ENCODE data around the gene OR10Z1. TPM values are rescaled to one million over a fixed set of nuclear protein-coding genes. Genes with fewer than 3 reads are reported as not detected.

The OR10Z1 gene
- total RNA-seq, 4 donors from 2014 or later, result not detected

DNA sequence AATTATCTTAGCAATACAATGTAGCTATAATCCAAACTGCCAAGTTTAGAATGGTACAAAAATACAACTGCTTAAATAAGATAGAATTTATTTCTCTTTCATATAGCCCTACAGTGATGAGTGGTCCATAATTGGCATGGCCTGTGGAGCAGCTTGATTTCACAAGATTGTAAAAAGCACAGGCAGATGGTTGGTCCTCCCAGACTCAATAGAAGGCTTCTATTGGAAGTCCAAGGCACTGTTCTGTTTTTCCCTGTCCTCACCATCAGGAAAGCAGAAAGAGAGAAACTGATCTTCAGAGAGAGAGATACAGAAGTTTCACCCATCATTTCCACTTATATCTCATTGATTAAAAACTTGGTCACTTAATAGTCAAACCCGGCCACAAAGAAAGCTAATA is 32.8 kb upstream of the OR10Z1 start:
- no peak for DNase-seq
- intact Hi-C loops (cut with DNase I; ENCODE audit: low total_unique reads), result no loop called here
- TF ChIP-seq, protein P1, sequence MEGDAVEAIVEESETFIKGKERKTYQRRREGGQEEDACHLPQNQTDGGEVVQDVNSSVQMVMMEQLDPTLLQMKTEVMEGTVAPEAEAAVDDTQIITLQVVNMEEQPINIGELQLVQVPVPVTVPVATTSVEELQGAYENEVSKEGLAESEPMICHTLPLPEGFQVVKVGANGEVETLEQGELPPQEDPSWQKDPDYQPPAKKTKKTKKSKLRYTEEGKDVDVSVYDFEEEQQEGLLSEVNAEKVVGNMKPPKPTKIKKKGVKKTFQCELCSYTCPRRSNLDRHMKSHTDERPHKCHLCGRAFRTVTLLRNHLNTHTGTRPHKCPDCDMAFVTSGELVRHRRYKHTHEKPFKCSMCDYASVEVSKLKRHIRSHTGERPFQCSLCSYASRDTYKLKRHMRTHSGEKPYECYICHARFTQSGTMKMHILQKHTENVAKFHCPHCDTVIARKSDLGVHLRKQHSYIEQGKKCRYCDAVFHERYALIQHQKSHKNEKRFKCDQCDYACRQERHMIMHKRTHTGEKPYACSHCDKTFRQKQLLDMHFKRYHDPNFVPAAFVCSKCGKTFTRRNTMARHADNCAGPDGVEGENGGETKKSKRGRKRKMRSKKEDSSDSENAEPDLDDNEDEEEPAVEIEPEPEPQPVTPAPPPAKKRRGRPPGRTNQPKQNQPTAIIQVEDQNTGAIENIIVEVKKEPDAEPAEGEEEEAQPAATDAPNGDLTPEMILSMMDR (IDR thresholded peaks at IDR 0.05), result no peak
- TF ChIP-seq POLR2A (IDR thresholded peaks at IDR 0.05), result no peak
- no peaks in the 10 kb centered on the region for H3K4me1 ChIP-seq
- no peak overlapping the region for H3K4me3 ChIP-seq
- no peaks in the 10 kb centered on the region for H3K36me3 ChIP-seq
- H3K9me3 ChIP-seq, result no peaks in the 10 kb centered on the region
- H3K27ac ChIP-seq, result no peak overlapping the region
- H3K27me3 ChIP-seq, result no peaks in the 10 kb centered on the region

DNA sequence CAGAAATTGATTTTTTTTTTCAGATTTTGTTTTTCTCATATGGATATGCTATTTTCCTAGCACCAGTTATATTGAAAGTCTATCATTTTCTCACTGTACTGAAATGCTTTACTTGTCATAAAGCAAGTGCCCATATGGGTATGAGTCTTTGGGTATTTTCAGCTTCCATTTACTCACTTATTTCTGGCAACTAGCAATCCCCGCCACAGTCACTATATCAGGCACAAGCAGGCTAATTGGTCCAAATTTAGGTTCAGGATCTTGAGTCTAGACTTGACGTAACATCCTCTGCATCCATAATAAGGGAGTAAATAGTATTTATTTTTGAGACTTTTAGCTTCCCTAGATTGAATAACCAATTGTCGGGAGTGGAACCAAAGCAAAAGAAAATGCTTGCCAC is 27.5 kb upstream of the OR10Z1 start:
- no peak for TF ChIP-seq POLR2A (IDR thresholded peaks at IDR 0.05)
- TF ChIP-seq, protein P1 (IDR thresholded peaks at IDR 0.05), result no peak
- Histone ChIP-seq H3K27me3 (no peaks in the 10 kb centered on the region), H3K27ac (no peak overlapping the region), H3K9me3 (no peaks in the 10 kb centered on the region), H3K4me3 (no peak overlapping the region), H3K4me1 (no peaks in the 10 kb centered on the region), H3K36me3 (no peaks in the 10 kb centered on the region)
- intact Hi-C loops (cut with DNase I; ENCODE audit: low total_unique reads), result no loop called here
- DNase-seq, result no peak

DNA sequence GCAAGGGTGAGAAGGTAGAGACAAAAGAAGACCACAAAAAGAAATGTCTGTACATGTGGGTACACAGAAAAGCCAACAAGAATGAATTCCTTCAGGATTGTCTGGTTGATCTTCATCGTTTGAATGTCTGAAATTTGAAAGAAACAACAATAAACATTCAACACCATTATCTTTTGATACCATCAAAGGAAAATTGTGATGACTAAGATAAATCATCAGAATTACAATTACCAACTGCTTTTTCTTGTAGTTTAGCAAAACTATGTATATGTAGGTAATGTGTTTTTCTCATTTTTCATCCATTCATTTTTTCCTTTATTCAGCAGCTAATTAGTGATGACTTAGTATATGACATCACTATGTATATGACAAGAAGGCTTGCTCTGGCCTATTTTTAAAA is 25.3 kb upstream of the OR10Z1 start, which contains the start of gene OR10X1:
Gene OR10X1 (minus strand): TSS at position 167 of the 400 bp plus-strand sequence. CDS start 0 bp downstream, at position 167.
- no peak for DNase-seq

DNA sequence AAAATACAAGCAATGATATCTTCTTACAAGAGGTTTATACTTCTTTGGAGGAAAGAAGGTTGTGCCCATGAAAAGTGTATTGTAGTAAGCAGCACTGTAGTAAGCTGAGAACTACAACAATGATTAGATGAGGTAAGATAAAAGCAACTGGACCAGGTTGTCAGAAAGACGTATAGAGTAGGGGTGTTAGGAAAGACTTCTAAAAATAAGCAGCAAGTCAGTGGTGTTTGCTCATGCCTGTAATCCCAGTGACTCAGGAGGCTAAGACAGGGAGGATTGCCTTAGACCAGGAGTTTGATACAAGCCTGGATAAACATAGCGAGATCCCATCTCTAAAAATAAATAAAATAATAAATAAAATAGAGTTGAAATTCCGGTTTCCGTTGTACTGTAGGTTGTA is 21.1 kb upstream of the OR10Z1 start:
- TF ChIP-seq, protein P1 (IDR thresholded peaks at IDR 0.05), result no peak
- no peak for TF ChIP-seq POLR2A (IDR thresholded peaks at IDR 0.05)
- Histone ChIP-seq H3K4me3 (no peak overlapping the region), H3K27me3 (no peaks in the 10 kb centered on the region), H3K9me3 (no peaks in the 10 kb centered on the region), H3K4me1 (no peaks in the 10 kb centered on the region), H3K27ac (no peak overlapping the region), H3K36me3 (no peaks in the 10 kb centered on the region)
- intact Hi-C loops (cut with DNase I; ENCODE audit: low total_unique reads), result no loop called here
- no peak for DNase-seq

More for the DNA sequence above, 25.3 kb upstream of the OR10Z1 start, which contains the start of gene OR10X1:
- intact Hi-C loops (cut with DNase I; ENCODE audit: low total_unique reads), result no loop called here
- no peak for TF ChIP-seq POLR2A (IDR thresholded peaks at IDR 0.05)
- TF ChIP-seq, protein P1 (IDR thresholded peaks at IDR 0.05), result no peak
- Histone ChIP-seq H3K9me3 (no peaks in the 10 kb centered on the region), H3K36me3 (no peaks in the 10 kb centered on the region), H3K4me3 (no peak within 1 kb of the TSS), H3K27me3 (no peaks in the 10 kb centered on the region), H3K4me1 (no peaks in the 10 kb centered on the region), H3K27ac (no peak within 1 kb of the TSS)

DNA sequence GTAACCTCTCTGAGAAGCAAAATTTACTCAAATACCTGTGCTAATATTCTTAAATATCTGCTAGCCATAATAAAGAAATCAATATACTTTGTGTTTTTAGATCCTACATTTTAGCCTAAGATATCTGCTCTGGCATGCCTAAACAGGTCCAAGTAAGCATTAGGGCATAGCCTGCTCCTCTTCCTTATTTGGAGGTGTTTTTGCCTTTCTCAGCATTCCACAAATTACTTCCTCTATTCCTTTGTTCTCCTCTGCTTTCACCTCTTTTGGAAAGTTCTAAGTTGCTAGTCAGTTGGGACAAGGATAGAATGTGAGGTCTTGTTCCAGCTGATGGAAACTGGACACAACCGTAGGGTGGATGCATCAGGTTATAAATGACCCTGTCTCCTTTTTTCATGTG is 18.1 kb upstream of the OR10Z1 start:
- no peak overlapping the region for H3K27ac ChIP-seq
- TF ChIP-seq, protein P1 (IDR thresholded peaks at IDR 0.05), result no peak
- TF ChIP-seq POLR2A (IDR thresholded peaks at IDR 0.05), result no peak
- DNase-seq, result no peak
- H3K36me3 ChIP-seq, result no peaks in the 10 kb centered on the region
- H3K27me3 ChIP-seq, result no peaks in the 10 kb centered on the region
- H3K9me3 ChIP-seq, result no peaks in the 10 kb centered on the region
- intact Hi-C loops (cut with DNase I; ENCODE audit: low total_unique reads), result no loop called here
- no peaks in the 10 kb centered on the region for H3K4me1 ChIP-seq
- H3K4me3 ChIP-seq, result no peak overlapping the region

Measured in uterus (tissue), 4 donors.